NCI-H2196 treated with DMSO at 0.1 percent for 48 hours (cell line): ENCODE measurements around the gene DNAJC5.

Experiments
- DNase-seq: peaks from one replicate; lab custom pipeline; 2025; ENCODE audit not compliant: unreplicated experiment; lab: John Stamatoyannopoulos, UW

Gene DNAJC5

GRCh38 chr20:63940071-63940471 lies 45.1 kb downstream of the DNAJC5 start:
- no peak for DNase-seq

- DNase-seq: no peak
Observed at GRCh38 chr20:63940472-63941266, 45.7 kb downstream of the DNAJC5 start.

- DNase-seq: no peak
Observed at GRCh38 chr20:63941282-63942081, 46.6 kb downstream of the DNAJC5 start.

- DNase-seq: no peak
Observed at GRCh38 chr20:63942250-63942951, 47.5 kb downstream of the DNAJC5 start.

- no peak for DNase-seq
Observed at GRCh38 chr20:63942969-63943807, 48.3 kb downstream of the DNAJC5 start.

GRCh38 chr20:63943808-63944077 lies 48.8 kb downstream of the DNAJC5 start:
- no peak for DNase-seq

- DNase-seq: no peak
Observed at GRCh38 chr20:63944078-63944941, 49.4 kb downstream of the DNAJC5 start.

GRCh38 chr20:63945031-63945658 lies 50.2 kb downstream of the DNAJC5 start:
- DNase-seq: no peak

GRCh38 chr20:63945921-63946920 lies 51.3 kb downstream of the DNAJC5 start:
- DNase-seq: no peak

- no peak for DNase-seq
Observed at GRCh38 chr20:63946986-63947637, 52.2 kb downstream of the DNAJC5 start.

- no peak for DNase-seq
Observed at GRCh38 chr20:63947638-63948456, 52.9 kb downstream of the DNAJC5 start.

- no peak for DNase-seq
Observed at GRCh38 chr20:63950701-63951397, 55.9 kb downstream of the DNAJC5 start.

GRCh38 chr20:63951398-63952209 lies 56.7 kb downstream of the DNAJC5 start:
- no peak for DNase-seq

- DNase-seq: no peak
Observed at GRCh38 chr20:63952210-63952535, 57.2 kb downstream of the DNAJC5 start.

GRCh38 chr20:63952769-63953168 lies 57.8 kb downstream of the DNAJC5 start:
- DNase-seq: no peak
